K562 (cell line): ENCODE measurements around the gene CABP5. TPM values are rescaled to one million over a fixed set of nuclear protein-coding genes. Genes with fewer than 3 reads are reported as not detected.

Experiments
- AFF1 ChIP-seq, 2 experiments: fragments of 450-650 bp; IDR thresholded peaks; 2 replicates each; pipeline ENCODE4 v1.6.1; 2018; ENCODE audit warnings: mild to moderate bottlenecking in 2 of 2, low read depth in 1 of 2; ENCODE audit not compliant: partially characterized antibody in 2 of 2
- ARNT ChIP-seq, 2 experiments: fragments of 450-650 bp; IDR thresholded peaks; 2 replicates each; pipeline ENCODE4 v1.6.1; 2016; ENCODE audit warnings: mild to moderate bottlenecking in 1 of 2
- BMI1 ChIP-seq: fragments of 150-350 bp; IDR thresholded peaks from 2 replicates; pipeline ENCODE4 v1.6.1; 2014; ENCODE audit warnings: low read length
- CBFA2T2 ChIP-seq: fragments of 450-650 bp; conservative IDR thresholded peaks from 2 replicates; pipeline ENCODE4 v1.6.1; 2017; ENCODE audit warnings: mild to moderate bottlenecking
- CBX3 ChIP-seq, 2 experiments: IDR thresholded peaks; 1 replicate in 1 of 2; 2 replicates in 1 of 2; pipeline ENCODE4 v1.6.1; 2012; ENCODE audit warnings: inconsistent platforms in 2 of 2, low read length in 2 of 2, borderline replicate concordance in 1 of 2, control low read depth in 1 of 2
- EP400 ChIP-seq: fragments of 450-650 bp; IDR thresholded peaks from 2 replicates; pipeline ENCODE4 v1.6.1; 2017; ENCODE audit warnings: antibody characterized with exemption, mild to moderate bottlenecking, moderate library complexity
- HMG20B ChIP-seq: fragments of 250-450 bp; sonication (Bioruptor Pico); IDR thresholded peaks from 2 replicates; pipeline ENCODE4 v1.5.0; 2021; ENCODE audit warnings: mild to moderate bottlenecking
- HNRNPUL1 ChIP-seq: fragments of 200-400 bp; formaldehyde crosslinking; IDR thresholded peaks from 2 replicates; pipeline ENCODE4 v1.6.1; 2017; ENCODE audit warnings: low read length
- HOXB6 ChIP-seq: fragments of 250-450 bp; sonication (Bioruptor Pico); IDR thresholded peaks from 2 replicates; pipeline ENCODE4 v1.5.1; 2022; ENCODE audit warnings: mild to moderate bottlenecking, borderline replicate concordance
- NCOR1 ChIP-seq: fragments of 450-650 bp; IDR thresholded peaks from 2 replicates; pipeline ENCODE4 v1.6.1; 2016; ENCODE audit warnings: mild to moderate bottlenecking, moderate library complexity
- NFIC ChIP-seq: fragments of 450-650 bp; IDR thresholded peaks from 2 replicates; pipeline ENCODE4 v1.6.1; 2017; ENCODE audit warnings: mild to moderate bottlenecking, inconsistent platforms
- NKRF ChIP-seq: fragments of 450-650 bp; IDR thresholded peaks from 2 replicates; pipeline ENCODE4 v1.6.1; 2016; ENCODE audit warnings: borderline replicate concordance
- RNF219 ChIP-seq: fragments of 250-450 bp; sonication (Bioruptor Pico); IDR thresholded peaks from 2 replicates; pipeline ENCODE4 v1.5.0; 2022; ENCODE audit warnings: mild to moderate bottlenecking
- TCF7 ChIP-seq: sonication (generic); IDR thresholded peaks from 2 replicates; pipeline ENCODE4 v1.6.1; 2016; ENCODE audit warnings: antibody characterized with exemption, borderline replicate concordance
- ZNF146 ChIP-seq: IDR thresholded peaks from one replicate; pipeline ENCODE4 v1.6.1; 2018; ENCODE audit warnings: missing compliant biosample characterization; ENCODE audit not compliant: unreplicated experiment
- ZNF263 ChIP-seq: sonication (generic); formaldehyde crosslinking; IDR thresholded peaks from 2 replicates; pipeline ENCODE4 v1.8.0; 2022; ENCODE audit warnings: mild to moderate bottlenecking, missing genetic modification reagents, borderline replicate concordance
- polyA plus RNA-seq, 8 experiments: library from polyadenylated mRNA; depleted of rRNA in 4 of 8; stranded (reverse) in 5 of 8; unstranded in 3 of 8; fragments of >200 nt; fragmentation: Nextera tagmentation in 2 of 8; fragmentation: Illumina TruSeq in 1 of 8; extraction: Ambion mirVana in 2 of 8; extraction: Trizol in 1 of 8; gene quantifications; 2 replicates each; pipeline versions ENCODE4 v1.2.1 to v1.2.3, GENCODE V29; 2011 to 2014; ENCODE audit warnings: inconsistent platforms in 1 of 8, missing spikeins in 1 of 8
- total RNA-seq, 7 experiments: library from RNA; depleted of rRNA in 6 of 7; stranded (reverse); fragments of >200 nt in 6 of 7; fragmentation: Illumina TruSeq in 2 of 7; extraction: Trizol in 2 of 7; gene quantifications; 2 replicates each; pipeline versions ENCODE4 v1.2.1 to v1.2.3, GENCODE V29; 2011 to 2021; ENCODE audit warnings: low replicate concordance in 1 of 7

CABP5 gene
- total and polyA plus RNA-seq, 9 of the 15 experiments (the other 6 are each of a cell fraction or from before 2014, with no cell fraction given) = not detected

- TF ChIP-seq AFF1 (IDR thresholded peaks at IDR 0.05; ENCODE audit: low read depth in 1 of 2, partially characterized antibody in 2 of 2) (no peak), NFIC (no peak), EP400 (no peak), BMI1 (no peak), ZNF146 (no peak), CBFA2T2 (no peak), NCOR1 (no peak), HOXB6 (CRISPR knock-in tag) (no peak), ZNF263 (no peak), RNF219 (CRISPR knock-in tag) (no peak), HNRNPUL1 (no peak), ARNT (IDR thresholded peaks at IDR 0.05) (no peak), CBX3 (IDR thresholded peaks at IDR 0.05; ENCODE audit: borderline replicate concordance in 1 of 2, low read length in 2 of 2) (peak in 1 of 2 experiments; percentile 85; a peak in 1 of 3 replicates), HMG20B (CRISPR knock-in tag) (no peak), NKRF (no peak), TCF7 (no peak)
Measured at GRCh38 chr19:48036765-48037164, 7.1 kb downstream of the CABP5 start (continued).
